GM21786 (cell line): ENCODE results near the gene NUDT8.
"Not testable (repeated sequence)": the region's sequence is repeated elsewhere in the genome, so short reads cannot be mapped to it uniquely, and the experiment has no call there.

Experiments
- ATAC-seq: cut with Tn5 transposase; IDR thresholded peaks from one replicate; pipeline ENCODE4 v1.9.1; 2021; ENCODE audit not compliant: unreplicated experiment

NUDT8 gene

DNA sequence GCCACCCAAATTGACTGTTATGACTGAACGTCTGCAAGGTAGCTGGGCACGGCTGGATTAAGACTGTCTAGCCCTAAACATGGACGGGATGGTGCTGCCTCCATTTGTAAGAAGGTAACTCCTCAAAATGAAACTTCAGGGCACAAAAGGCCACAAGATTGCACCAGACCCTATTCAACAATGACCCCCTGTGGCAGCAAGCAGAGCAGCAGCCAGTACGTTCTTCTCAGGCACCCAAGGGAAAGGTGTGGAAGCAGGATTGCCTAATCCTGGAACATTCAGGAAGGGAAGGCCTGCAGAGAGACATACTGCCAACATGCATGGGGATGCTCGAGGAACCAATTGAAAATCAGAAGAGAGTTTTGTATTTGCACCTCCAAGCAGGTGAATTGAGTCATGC is 14.3 kb upstream of the NUDT8 start:
- ATAC-seq, result no peak

DNA sequence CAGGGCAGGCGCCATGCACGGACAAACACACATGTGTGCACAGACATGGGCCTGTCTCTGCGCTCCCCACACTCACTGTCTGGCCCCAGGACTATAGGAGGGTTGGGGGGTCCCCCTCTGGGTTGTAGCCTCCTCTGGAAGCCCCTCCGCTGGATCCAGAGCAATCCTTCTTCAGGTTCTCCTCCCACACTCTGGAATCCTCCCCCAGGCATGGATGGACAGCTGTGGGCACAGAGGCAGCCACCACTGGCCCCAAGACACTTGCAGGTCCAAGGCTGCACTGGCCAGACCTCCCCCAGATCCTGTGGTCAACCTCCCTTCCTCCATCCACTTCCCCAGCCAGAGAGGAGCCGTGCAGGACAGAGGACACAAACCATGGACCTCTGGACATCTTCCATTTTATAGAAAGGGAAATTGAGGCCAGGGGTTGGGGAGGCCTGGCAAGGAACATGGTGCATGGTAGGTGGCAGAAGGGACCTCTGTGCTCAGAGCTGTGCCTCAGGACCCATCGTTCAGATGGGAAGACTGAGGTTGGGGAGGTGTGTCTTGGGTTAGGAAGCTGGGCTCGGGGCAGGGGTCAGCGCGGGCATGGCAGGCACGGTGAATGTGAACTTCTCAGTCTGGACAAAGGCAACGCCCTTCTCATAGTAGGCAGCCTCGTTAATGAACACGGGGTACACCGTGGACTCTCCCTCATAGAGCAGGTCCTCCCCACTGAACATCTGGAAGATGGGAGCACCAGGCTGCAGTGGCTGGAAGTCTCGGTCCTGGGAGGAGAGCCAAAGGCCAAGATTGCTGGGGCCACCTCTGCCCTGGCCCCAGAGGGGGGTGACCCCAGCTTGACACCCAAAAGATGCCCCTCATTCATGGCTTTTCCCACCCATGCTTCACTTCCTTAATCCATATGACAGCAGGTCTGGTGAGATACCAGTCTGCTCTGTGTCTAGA is 12.7 kb upstream of the NUDT8 start:
- no peak for ATAC-seq

- ATAC-seq, result no peak
These were observed 11.8 kb upstream of the NUDT8 start for GRCh38 chr11:67641338-67642172.

GRCh38 chr11:67640758-67641337 is 11.1 kb upstream of the NUDT8 start:
- ATAC-seq, result no peak

GRCh38 chr11:67640021-67640757 is 10.5 kb upstream of the NUDT8 start:
- no peak for ATAC-seq

DNA sequence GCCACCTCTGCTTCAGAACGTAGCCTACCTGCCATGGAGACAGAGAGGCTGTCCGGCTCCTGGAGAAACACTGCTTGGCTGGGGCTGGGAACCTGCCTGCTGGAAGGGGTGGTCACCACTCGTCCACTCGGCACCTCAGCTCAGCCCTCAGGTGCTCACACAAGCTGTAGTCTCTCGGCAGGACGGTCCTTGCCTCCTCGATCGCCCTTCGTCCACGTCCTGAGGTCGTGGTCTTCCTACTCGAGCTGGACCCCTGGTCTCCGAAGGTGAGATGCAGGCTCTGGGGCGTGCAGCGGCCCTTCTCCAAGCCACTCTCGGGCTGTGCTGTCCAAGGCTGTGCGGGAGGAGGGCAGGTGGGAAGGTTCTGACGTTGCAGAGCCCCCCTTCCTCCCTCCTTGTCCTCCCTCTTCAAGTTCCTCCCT is 9.7 kb upstream of the NUDT8 start, which contains the start of gene TBX10:
TSS of gene TBX10 (minus strand) at position 326 of the 422 bp plus-strand sequence. CDS start at position 35, 291 bp downstream.
- no peak for ATAC-seq

- no peak for ATAC-seq
These were observed 9.0 kb upstream of the NUDT8 start for GRCh38 chr11:67638535-67639437.

DNA sequence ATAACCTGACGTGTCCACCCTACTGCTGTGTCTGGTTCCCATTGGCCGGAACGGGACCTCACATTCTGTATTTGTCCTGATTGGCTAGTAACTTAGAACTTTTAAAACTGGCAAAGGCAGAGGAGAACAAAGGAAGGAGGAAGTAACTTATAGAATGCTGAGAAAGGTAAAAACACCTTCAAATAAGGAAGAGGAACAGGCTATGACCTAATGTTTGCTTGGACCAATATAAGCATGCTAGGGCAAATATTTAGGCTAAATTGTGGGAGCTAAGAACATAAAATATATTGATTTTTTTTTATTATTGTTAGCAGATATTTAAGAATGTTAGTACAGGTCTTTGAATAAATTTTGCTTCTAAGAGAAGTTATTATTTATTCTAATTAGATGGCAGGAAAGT is 7.7 kb upstream of the NUDT8 start:
- ATAC-seq, result not testable (repeated sequence)

GRCh38 chr11:67636962-67637361 is 7.2 kb upstream of the NUDT8 start:
- ATAC-seq, result no peak

DNA sequence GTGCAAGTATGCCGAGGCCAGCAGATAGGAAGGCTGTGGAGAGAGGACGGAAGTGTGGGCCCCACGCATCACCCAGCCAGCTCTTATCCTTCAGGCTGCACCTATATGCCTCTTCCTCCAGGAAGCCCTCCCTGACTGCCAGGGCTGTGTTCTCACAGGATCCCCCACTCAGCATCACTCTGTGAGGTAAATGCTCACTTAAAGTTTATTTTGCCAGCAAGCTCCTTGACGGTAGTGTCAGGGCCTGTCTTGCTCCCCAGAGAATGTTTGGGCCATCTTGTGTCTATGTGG is 5.4 kb upstream of the NUDT8 start:
- ATAC-seq, result no peak

GRCh38 chr11:67634366-67635230 is 4.9 kb upstream of the NUDT8 start:
- no peak for ATAC-seq

DNA sequence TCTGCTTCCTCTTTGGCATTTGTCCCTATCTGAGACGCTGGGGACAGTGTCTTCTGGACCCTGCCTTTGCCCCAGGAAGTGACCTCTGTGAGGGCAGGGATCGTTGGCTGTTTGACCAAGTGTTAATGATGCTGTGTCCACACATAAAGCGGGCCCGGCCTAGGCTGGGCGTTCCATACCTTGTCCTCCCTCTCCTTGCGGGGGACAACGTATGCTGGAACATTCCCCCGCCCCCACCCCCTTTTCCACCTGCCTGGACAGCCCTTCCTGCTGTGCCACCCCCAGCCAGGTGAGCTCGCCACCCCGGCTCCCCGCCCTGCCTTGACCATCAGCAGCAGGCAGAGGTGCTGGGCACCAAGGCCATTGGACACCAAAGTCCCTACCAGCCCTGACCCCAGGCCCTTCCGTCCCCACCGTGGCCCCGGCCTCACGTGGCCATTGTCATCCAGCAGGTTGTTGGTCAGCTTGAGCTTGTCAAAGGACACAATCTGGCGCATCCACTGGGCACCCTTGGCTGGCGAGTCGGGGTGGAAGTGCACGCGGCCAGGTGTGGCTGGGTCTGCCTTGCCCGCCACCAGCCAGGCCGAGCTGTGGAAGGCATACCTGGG is 4.1 kb upstream of the NUDT8 start:
- ATAC-seq, result no peak

- ATAC-seq, result no peak
These were observed 3.4 kb upstream of the NUDT8 start for GRCh38 chr11:67632982-67633755.

GRCh38 chr11:67632175-67632981 is 2.6 kb upstream of the NUDT8 start:
- ATAC-seq, result no peak

DNA sequence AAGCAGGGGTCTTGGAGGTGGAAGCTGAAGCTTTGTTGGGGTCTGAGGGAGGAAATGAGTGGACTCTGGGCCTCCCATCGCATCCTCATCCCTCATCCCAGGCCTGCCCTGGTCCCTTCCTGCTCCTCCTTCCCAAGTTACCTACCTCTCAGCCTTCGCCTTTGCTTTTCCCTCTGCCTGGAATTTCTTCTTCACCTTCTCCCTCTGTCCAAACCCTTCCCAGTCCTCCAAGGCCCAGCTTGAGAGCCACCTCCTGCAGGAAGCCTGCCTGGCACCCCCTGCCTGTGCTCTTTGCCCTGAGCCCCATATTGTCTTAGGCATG is 2.1 kb upstream of the NUDT8 start:
- no peak for ATAC-seq

DNA sequence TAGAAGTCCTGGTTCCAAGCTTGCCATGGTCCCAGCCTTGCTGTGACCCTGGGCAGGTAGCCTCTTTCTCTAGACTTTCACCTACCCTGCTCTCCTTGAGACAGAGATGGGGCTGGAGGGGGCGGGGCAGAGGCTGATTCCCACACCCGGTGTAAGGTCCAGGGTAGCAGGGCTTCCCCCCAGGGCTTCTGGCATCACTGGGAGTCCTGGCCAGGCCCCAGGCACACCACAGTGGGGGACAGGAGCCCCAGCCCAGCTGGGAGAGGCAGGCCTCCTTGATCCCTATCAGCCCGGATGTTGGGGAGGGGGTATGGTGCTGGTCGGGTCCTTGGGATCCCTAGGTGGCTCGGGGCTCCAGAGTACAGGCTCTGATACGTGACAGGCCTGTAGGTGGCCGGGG is 1.7 kb upstream of the NUDT8 start:
- ATAC-seq, result no peak

DNA sequence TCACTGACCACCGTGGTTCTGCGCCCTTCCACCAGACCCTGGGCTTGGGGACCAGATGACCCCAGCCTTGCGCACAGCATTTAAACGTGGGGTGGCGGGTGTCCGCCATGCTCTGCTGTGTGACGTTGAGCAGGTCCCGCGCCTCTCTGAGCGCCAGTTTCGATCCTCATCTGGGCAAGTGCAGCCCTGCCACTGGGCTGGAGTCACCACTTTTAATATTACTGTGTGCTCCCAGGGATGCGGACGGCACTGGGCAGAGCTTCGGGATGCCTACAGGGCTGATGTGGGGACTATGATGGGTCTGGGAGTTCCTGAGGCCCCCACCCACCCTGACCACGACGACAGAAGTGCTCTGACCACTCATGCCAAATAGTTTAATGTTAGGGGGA is 1.2 kb upstream of the NUDT8 start:
- ATAC-seq, result no peak
